A549 (cell line): ENCODE data around the gene SLC37A1.

ENCODE experiments used
- EHMT2 ChIP-seq: fragments of 200-600 bp; sonication (generic); IDR thresholded peaks from 2 replicates; pipeline ENCODE4 v1.6.1; 2016; ENCODE audit warnings: antibody characterized with exemption, low read depth, mild to moderate bottlenecking, moderate library complexity
- EP300 ChIP-seq, 2 experiments: fragments of >200 bp; sonication (Bioruptor Twin); formaldehyde crosslinking; IDR thresholded peaks; 2 replicates in 1 of 2; 3 replicates in 1 of 2; pipeline ENCODE4 v1.6.1; 2016 to 2017
- MAX ChIP-seq: IDR thresholded peaks from 2 replicates; pipeline ENCODE4 v1.6.1; 2012
- TF ChIP-seq, protein P1 (sequence below): fragments of >200 bp; sonication (Bioruptor Twin); formaldehyde crosslinking; IDR thresholded peaks from 3 replicates; pipeline ENCODE4 v1.5.1; 2016
- TF ChIP-seq, protein P2 (sequence below): IDR thresholded peaks from 2 replicates; pipeline ENCODE4 v1.6.1; 2012

- no peak for TF ChIP-seq MAX
- TF ChIP-seq, protein P1, sequence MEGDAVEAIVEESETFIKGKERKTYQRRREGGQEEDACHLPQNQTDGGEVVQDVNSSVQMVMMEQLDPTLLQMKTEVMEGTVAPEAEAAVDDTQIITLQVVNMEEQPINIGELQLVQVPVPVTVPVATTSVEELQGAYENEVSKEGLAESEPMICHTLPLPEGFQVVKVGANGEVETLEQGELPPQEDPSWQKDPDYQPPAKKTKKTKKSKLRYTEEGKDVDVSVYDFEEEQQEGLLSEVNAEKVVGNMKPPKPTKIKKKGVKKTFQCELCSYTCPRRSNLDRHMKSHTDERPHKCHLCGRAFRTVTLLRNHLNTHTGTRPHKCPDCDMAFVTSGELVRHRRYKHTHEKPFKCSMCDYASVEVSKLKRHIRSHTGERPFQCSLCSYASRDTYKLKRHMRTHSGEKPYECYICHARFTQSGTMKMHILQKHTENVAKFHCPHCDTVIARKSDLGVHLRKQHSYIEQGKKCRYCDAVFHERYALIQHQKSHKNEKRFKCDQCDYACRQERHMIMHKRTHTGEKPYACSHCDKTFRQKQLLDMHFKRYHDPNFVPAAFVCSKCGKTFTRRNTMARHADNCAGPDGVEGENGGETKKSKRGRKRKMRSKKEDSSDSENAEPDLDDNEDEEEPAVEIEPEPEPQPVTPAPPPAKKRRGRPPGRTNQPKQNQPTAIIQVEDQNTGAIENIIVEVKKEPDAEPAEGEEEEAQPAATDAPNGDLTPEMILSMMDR = no peak
- TF ChIP-seq EP300 (IDR thresholded peaks at IDR 0.05) = no peak
- no peak for TF ChIP-seq EHMT2
- TF ChIP-seq, protein P2, sequence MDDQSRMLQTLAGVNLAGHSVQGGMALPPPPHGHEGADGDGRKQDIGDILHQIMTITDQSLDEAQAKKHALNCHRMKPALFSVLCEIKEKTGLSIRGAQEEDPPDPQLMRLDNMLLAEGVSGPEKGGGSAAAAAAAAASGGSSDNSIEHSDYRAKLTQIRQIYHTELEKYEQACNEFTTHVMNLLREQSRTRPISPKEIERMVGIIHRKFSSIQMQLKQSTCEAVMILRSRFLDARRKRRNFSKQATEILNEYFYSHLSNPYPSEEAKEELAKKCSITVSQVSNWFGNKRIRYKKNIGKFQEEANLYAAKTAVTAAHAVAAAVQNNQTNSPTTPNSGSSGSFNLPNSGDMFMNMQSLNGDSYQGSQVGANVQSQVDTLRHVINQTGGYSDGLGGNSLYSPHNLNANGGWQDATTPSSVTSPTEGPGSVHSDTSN = no peak
These were observed 22.9 kb upstream of the SLC37A1 start for GRCh38 chr21:42490720-42491119.
